Measurements from ENCODE around the gene TEC. TPM values are rescaled to one million over a fixed set of nuclear protein-coding genes. Genes with fewer than 3 reads are reported as not detected.
A peak's percentile ranks its signal among the peaks of the same experiment; 100 is the strongest.

Gene TEC
- total and polyA plus RNA-seq, 9 of the 15 experiments (the other 6 are each of a cell fraction or from before 2014, with no cell fraction given), result 5.3 to 14.7 (median 8.8) TPM

GRCh38 chr4:48190839-48191238 is 78.8 kb downstream of the TEC start:
- H3K9ac ChIP-seq (ENCODE audit: insufficient read depth in 1 of 2, low read depth in 2 of 2, low read length in 2 of 2), result no peak overlapping the region
- no TSS peak for BruUV-seq (replicated peaks)
- H3K9me1 ChIP-seq (ENCODE audit: control insufficient read depth, insufficient read depth, low read length), result no peaks in the 10 kb centered on the region
- no peaks in the 10 kb centered on the region for H4K20me1 ChIP-seq (replicated peaks; ENCODE audit: control insufficient read depth, insufficient read depth, low read length)
- ChIA-PET POLR2A (no interaction called here), CTCF (ENCODE audit: low intra/inter-chr PET ratio) (no interaction called here)
- no peak overlapping the region for H2AFZ ChIP-seq (ENCODE audit: low read depth, low read length)
- H3K79me2 ChIP-seq (ENCODE audit: control insufficient read depth, insufficient read depth, low read length), result peaks cover 8% of the 10 kb centered on the region; the same call in 1 of the 3 replicates
- in situ Hi-C loops (cut with MboI), result no loop called here
- FAIRE-seq, result no peak
- DNase-seq (ENCODE audit: extremely low read depth in 1 of 4, low spot score in 3 of 4), result no peak
- no peak for ATAC-seq
- H3K27me3 ChIP-seq (ENCODE audit: control insufficient read depth in 2 of 2, insufficient read depth in 2 of 2, low read length in 2 of 2), result no peaks in the 10 kb centered on the region
- no peak overlapping the region for H3K4me3 ChIP-seq
- H3K36me3 ChIP-seq (ENCODE audit: control insufficient read depth, insufficient read depth, low read length), result no peaks in the 10 kb centered on the region
- 0 out of 3 replicates have a peak overlapping the region, but pooled peaks have one; percentile 10 for H3K27ac ChIP-seq (ENCODE audit: extremely low read depth, low read depth, low read length)
- no peak overlapping the region for H3K4me2 ChIP-seq (ENCODE audit: insufficient read depth, low read length)
- TF ChIP-seq ZNF184 (CRISPR knock-in tag; IDR thresholded peaks at IDR 0.05) (no peak), ASH1L (IDR thresholded peaks at IDR 0.05; ENCODE audit: borderline replicate concordance, low read depth, partially characterized antibody) (no peak), MEIS2 (IDR thresholded peaks at IDR 0.05; ENCODE audit: partially characterized antibody) (peak; percentile 12)
- intact Hi-C loops (cut with micrococcal nuclease), result no loop called here
- H3K4me1 ChIP-seq (replicated peaks in 1 of 2; ENCODE audit: control insufficient read depth in 2 of 2, insufficient read depth in 2 of 2, low read length in 2 of 2), result peaks cover 21 to 33% of the 10 kb centered on the region in 2 experiments
- no peaks in the 10 kb centered on the region for H3K9me3 ChIP-seq (replicated peaks; ENCODE audit: control insufficient read depth, insufficient read depth, low read depth, low read length)

- in situ Hi-C loops (cut with MboI) (no loop called here), intact Hi-C loops (cut with micrococcal nuclease) (no loop called here)
- Histone ChIP-seq H3K9me1 (ENCODE audit: control insufficient read depth, insufficient read depth, low read length) (no peaks in the 10 kb centered on the region), H4K20me1 (replicated peaks; ENCODE audit: control insufficient read depth, insufficient read depth, low read length) (no peaks in the 10 kb centered on the region), H3K79me2 (ENCODE audit: control insufficient read depth, insufficient read depth, low read length) (peaks cover 13% of the 10 kb centered on the region; the same call in 1 of the 3 replicates), H3K36me3 (ENCODE audit: control insufficient read depth, insufficient read depth, low read length) (no peaks in the 10 kb centered on the region), H3K27ac (ENCODE audit: extremely low read depth, low read depth, low read length) (no peak overlapping the region), H3K4me1 (replicated peaks in 1 of 2; ENCODE audit: control insufficient read depth in 2 of 2, insufficient read depth in 2 of 2, low read length in 2 of 2) (peaks cover 21 to 23% of the 10 kb centered on the region in 2 experiments), H2AFZ (ENCODE audit: low read depth, low read length) (no peak overlapping the region), H3K4me3 (no peak overlapping the region), H3K27me3 (ENCODE audit: control insufficient read depth in 2 of 2, insufficient read depth in 2 of 2, low read length in 2 of 2) (no peaks in the 10 kb centered on the region), H3K9ac (ENCODE audit: insufficient read depth in 1 of 2, low read depth in 2 of 2, low read length in 2 of 2) (no peak overlapping the region), H3K4me2 (ENCODE audit: insufficient read depth, low read length) (no peak overlapping the region), H3K9me3 (replicated peaks; ENCODE audit: control insufficient read depth, insufficient read depth, low read depth, low read length) (no peaks in the 10 kb centered on the region)
- ChIA-PET POLR2A (no interaction called here), CTCF (ENCODE audit: low intra/inter-chr PET ratio) (no interaction called here)
- ATAC-seq (peak; percentile 37), FAIRE-seq (no peak), DNase-seq (ENCODE audit: extremely low read depth in 1 of 4, low spot score in 3 of 4) (no peak)
- no TSS peak for BruUV-seq (replicated peaks)
- 72% methylated on average over 2 of the region's 2 CpGs for WGBS (ENCODE audit: insufficient coverage, low coverage, missing lambda C conversion rate)
- TF ChIP-seq HNRNPL (IDR thresholded peaks at IDR 0.05; ENCODE audit: low read depth, low read length) (no peak), RAD21 (CRISPR knock-in tag; conservative IDR thresholded peaks at IDR 0.05 in 1 of 2, IDR thresholded peaks at IDR 0.05 in 1 of 2) (peak in 1 of 2 experiments; percentile 32; a peak in 2 of 4 replicates), REST (IDR thresholded peaks at IDR 0.05; ENCODE audit: borderline replicate concordance) (peak; percentile 25; the same call in 1 of the 2 replicates), REST (CRISPR knock-in tag; IDR thresholded peaks at IDR 0.05; ENCODE audit: low read depth) (no peak), SMARCB1 (IDR thresholded peaks at IDR 0.05; ENCODE audit: insufficient read length, low read depth) (no peak), ZSCAN32 (CRISPR knock-in tag; IDR thresholded peaks at IDR 0.05) (no peak)
Observed at GRCh38 chr4:48189731-48190130, 79.9 kb downstream of the TEC start.

Data from K562 (cell line).